ENCODE data around the gene C6.
"Not testable (repeated sequence)": the region's sequence is repeated elsewhere in the genome, so short reads cannot be mapped to it uniquely, and the experiment has no call there.

C6 gene

DNA sequence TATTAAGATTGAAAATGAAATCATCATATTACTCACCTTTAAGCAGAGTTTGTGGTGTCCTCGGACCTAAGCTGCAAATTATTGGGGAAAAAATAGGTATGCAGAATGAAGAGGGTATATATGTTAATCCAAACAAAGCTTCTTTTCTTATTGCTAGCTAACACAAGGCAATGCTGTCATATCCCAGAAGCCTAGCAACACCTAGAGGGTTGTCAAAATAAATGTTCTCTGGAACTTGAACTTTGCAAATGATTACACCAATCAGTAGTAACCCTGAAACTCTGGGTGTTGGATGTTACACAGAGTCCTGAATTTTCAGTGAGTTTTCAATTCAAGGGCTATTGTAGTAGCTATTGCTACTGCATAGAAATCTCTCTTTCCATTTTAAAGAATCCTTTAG is at the start of gene C6:
C6 (minus strand) TSS at position 193 of the 400 bp plus-strand sequence. CDS start 10,302 bp downstream, outside the sequence.
- DNase-seq (ENCODE audit: low spot score), result no peak

DNA sequence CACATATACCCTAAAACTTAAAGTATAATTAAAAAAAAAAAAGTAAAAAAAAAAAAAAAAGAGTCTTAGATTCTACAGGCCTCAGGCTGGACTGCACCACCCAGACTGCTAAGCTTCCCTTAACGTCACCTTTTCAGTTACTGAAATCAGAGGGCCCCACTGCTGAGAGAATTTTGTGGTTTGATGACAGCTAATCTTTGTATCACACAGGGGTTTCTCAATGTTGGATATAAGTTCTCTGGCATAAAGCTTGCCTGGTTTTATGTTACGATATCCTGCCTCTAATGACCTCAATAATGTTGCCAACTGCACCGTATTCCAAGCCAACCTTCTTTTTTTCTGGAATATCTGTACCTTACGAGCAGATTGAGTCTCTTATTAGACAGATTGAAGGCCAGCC is 43.1 kb upstream of the C6 start:
- no peak for DNase-seq (ENCODE audit: low spot score)

DNA sequence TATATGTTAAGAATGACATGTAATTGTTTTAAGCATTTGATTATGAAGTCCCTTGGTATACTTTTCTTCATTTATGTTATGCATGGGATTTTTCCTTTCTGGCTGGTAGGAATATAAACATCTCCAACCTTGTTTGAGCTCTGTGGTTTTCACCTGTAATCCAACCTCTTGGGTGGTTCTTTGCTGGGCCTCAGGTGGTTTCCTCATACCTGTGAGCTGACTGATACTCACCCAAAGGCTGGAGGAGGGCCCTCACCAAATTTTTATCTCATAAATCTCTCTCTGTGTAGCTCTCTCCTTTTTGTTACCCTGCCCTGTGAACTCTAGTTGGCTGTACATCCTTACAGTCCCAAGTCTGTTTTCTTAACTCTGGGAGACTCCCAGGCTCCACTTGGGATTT is 39.8 kb upstream of the C6 start:
- no peak for DNase-seq (ENCODE audit: low spot score)

- DNase-seq (ENCODE audit: low spot score), result no peak
These were observed 38.7 kb upstream of the C6 start for GRCh38 chr5:41252036-41252435.

DNA sequence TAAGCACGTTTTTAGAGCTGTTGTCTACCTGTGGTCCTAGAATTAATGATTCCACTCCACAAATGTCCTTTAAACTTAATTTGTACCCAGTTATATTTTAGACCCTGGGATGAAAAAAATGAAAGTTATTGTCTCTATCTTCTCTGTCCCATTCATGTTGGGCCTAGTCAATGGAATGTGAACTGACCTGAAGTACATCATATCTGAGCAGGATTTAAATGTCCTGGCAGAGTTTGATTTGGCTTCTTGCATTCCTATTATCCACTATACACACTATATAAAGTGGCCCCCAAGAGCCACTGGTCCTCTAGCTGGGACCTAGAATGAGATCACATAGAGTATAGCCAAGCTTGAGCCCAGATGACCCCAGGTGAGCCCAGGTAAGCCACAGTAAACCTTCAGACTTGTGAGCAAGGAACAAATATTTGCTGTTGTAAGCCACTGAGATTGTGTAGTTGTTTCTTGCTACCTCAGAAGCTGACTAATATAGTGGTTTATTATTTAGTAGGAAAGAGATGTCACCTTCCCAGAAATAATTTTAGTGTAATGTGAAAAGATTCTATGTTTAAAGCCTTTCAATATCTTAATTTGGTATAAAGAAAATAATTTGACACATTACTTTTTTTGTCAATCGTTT is 37.1 kb upstream of the C6 start:
- no peak for DNase-seq (ENCODE audit: low spot score)

GRCh38 chr5:41247135-41247534 is 33.8 kb upstream of the C6 start:
- DNase-seq (ENCODE audit: low spot score), result no peak

- no peak for DNase-seq (ENCODE audit: low spot score)
These were observed 33.0 kb upstream of the C6 start for GRCh38 chr5:41246376-41246775.

GRCh38 chr5:41243558-41243957 is 30.2 kb upstream of the C6 start:
- no peak for DNase-seq (ENCODE audit: low spot score)

DNA sequence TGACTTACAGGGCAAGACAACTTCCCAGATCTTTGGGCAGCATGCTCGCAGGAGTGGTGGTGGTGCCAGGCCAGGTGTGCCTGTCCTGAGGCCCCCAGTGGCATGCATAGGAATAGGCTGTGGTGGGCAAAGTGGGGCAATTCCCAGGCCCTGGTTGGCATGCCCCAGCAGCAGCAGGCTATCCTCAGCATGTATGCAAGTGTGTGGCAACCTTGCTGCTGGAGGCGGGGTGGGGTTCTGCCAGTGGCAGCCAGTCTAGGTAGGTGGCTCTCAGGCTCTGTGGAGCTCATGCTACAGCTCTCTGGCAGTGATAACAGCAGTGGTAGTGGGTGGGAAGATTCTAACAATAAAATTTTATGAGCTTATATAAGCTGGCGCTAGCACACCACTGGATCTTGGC is 27.7 kb upstream of the C6 start:
- no peak for DNase-seq (ENCODE audit: low spot score)

DNA sequence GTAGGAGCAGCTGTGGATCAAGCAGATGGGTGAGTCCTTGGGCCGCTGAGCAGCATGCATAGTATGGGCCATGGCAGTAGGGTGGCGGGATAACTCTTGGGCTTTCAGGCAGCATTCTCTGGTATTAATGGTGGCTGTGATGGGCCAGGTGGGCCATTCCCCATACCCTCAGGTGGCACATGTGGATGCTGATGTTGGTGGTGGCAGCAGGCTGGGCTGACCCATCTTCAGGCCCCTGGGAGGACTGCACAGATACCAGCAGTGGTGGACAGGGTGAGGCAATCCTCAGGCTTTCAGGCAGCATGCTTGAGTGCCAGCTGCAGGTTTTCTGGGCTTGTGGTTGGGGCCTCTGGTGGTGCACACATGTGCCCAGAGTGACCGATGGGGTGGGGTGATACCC is 27.1 kb upstream of the C6 start:
- no peak for DNase-seq (ENCODE audit: low spot score)

GRCh38 chr5:41234475-41234874 is 21.1 kb upstream of the C6 start:
- no peak for DNase-seq (ENCODE audit: low spot score)

DNA sequence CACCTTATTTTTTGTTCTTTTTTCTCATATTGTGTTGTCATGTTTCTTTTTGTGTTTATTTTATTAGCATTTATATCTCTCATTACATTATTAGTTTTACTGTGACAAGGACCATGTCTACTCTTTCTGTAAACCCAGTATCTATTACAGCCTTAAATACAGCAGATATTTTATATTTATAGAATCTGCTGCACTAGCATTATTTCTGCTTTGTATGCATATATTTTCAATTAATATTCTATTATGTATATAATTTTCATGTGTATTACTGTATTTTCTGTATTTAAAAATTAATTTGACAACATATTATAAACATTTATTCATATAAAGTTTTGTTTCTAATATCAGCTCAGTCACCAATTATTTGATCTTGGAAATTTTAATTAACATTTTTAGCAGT is 19.5 kb upstream of the C6 start:
- no peak for DNase-seq (ENCODE audit: low spot score)

DNA sequence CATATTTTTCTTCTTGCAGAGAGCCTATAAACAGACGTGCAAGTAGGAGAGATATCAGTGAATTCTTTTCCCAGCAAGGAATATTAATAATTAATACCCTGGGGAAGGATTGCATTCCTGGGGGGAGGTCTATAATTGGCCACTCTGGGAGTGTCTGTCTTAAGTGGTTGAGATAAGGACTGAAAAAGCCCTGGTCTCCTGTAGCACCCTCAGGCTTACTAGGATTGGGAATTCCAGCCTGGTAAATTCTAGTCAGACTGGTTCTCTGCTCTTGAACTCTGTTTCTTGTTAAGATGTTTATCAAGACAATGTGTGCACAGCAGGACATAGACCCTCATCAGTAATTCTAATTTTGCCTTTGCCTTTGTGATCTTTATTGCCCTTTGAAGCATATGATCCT is 16.9 kb upstream of the C6 start:
- DNase-seq (ENCODE audit: low spot score), result not testable (repeated sequence)

DNA sequence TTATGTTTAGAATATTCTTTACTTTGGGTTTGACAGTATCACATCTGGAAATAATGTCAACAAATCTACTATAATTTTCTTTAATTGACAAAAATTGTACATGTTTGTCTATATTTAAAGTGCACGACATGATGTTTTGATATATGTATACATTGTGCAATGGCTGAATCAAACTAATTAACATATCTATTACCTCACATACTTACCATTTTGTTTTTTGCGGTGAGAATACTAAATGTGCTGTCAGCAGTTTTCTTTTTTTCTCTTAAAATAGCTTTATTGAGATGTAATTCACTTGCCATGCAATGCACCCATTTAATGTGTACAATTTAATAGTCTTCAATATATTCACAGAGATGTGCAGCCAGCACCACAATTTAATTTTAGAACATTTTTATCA is 10.6 kb upstream of the C6 start:
- DNase-seq (ENCODE audit: low spot score), result no peak

DNA sequence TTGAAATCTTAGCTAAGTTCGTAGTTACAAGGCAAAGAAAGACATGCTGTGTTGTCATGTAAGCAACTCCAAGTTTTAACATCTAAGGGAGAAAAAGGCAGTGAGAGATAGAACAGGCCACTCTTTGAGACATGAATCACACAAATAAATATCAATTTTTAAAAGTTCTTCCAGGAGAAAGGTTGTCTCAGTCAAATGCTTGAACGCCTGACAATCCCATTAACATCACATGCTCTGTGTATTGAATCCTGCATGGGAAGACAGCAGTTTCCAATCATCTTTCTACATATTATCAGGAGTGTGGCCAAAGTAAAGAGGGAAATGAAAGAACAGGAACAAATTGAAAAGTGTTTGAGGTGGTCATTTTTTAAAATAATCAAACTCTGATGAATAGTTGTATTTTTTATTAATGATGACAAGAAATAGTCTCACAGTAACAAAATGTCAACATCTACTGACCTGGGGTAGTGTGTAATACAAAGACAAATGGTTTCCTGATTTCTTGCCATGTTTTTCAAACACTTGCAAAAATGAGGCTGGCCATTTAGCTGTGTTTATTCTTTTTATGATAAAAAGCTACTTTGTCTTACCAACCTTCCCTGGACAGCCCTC is 6.4 kb upstream of the C6 start:
- no peak for DNase-seq (ENCODE audit: low spot score)

GRCh38 chr5:41218929-41219657 is 5.8 kb upstream of the C6 start:
- no peak for DNase-seq (ENCODE audit: low spot score)

- DNase-seq (ENCODE audit: low spot score), result no peak
These were observed 850 bp upstream of the C6 start for GRCh38 chr5:41214182-41214581.

DNA sequence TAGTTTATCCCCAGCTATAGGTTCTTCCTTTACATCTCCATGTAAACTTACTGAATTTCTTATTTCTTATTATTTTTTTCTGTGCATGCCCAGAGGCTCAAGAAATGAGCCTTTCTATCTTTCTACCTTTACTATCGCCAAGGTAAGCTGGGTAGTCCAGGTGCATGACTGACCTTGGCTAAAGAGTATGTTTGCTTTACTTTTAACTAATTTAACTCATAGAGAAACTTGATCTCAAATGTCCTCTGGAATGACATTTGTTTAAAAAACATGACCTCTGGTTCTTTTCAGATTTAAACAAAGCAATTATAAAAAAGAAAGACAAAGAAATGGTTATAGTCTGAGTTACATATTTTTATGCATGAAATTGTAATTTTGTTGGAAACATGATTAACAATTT is 397 bp downstream of the C6 start:
- no peak for DNase-seq (ENCODE audit: low spot score)

- no peak for DNase-seq (ENCODE audit: low spot score)
These were observed 1.9 kb downstream of the C6 start for GRCh38 chr5:41211417-41211816.

GRCh38 chr5:41205475-41205874 is 7.9 kb downstream of the C6 start:
- not testable (repeated sequence) for DNase-seq (ENCODE audit: low spot score)

DNA sequence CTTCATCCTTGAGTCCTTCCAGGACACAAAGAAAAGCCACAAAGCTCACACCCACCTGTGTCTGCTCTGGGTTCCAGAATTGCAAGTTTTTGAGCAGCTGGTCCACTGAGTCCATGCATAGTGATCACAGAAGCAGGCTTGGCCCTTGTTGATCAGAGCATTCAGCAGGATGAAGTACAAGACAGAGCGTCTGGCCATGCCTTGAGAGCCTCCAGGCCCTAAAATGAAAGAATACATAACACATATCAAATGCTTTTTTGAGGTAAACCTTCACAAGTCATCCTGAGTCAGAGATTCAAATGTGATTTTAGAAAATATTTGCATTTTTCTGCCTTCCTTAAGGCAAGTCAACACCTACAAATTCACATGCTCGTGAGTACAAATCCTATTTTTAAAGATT is 10.3 kb downstream of the C6 start:
- DNase-seq (ENCODE audit: low spot score), result no peak

- no peak for DNase-seq (ENCODE audit: low spot score)
These were observed 12.1 kb downstream of the C6 start for GRCh38 chr5:41201082-41201772.

- DNase-seq (ENCODE audit: low spot score), result no peak
These were observed 12.8 kb downstream of the C6 start for GRCh38 chr5:41200506-41200905.

Data from activated CD4-positive, alpha-beta T cell treated with anti-CD3 and anti-CD28 coated beads, Interleukin-2, Interleukin-4, amounts not matched to agents 100 ng/mL and 50 ng/mL, durations not matched to agents 16 hours and 8 hours (primary cell).